GM19193 (cell line): ENCODE measurements around the gene DFFA.

Experiments
- POLR2A ChIP-seq: IDR thresholded peaks from 4 replicates; pipeline ENCODE4 v1.6.1; 2011; ENCODE audit not compliant: insufficient read depth, insufficient read length; ENCODE audit errors: extremely low read depth

Gene DFFA

GRCh38 chr1:10428984-10429383 lies 43.3 kb downstream of the DFFA start:
- TF ChIP-seq POLR2A, result no peak

- no peak for TF ChIP-seq POLR2A
Observed at GRCh38 chr1:10424651-10425050, 47.7 kb downstream of the DFFA start.

GRCh38 chr1:10424034-10424433 lies 48.3 kb downstream of the DFFA start:
- TF ChIP-seq POLR2A, result no peak

GRCh38 chr1:10421637-10422036 lies 50.7 kb downstream of the DFFA start:
- TF ChIP-seq POLR2A, result no peak

- TF ChIP-seq POLR2A, result no peak
Observed at GRCh38 chr1:10419351-10419750, 53.0 kb downstream of the DFFA start.

GRCh38 chr1:10415211-10415930 lies 57.0 kb downstream of the DFFA start:
- TF ChIP-seq POLR2A, result no peak

GRCh38 chr1:10407201-10407600 lies 65.1 kb downstream of the DFFA start:
- TF ChIP-seq POLR2A, result no peak
